ENCODE results near the gene PRPF18. TPM values are rescaled to one million over a fixed set of nuclear protein-coding genes. Genes with fewer than 3 reads are reported as not detected.
A peak's percentile ranks its signal among the peaks of the same experiment; 100 is the strongest.

Gene PRPF18
- total RNA-seq, 2 experiments from 2014 or later, result 21.9 to 25.1 TPM

GRCh38 chr10:13651969-13652720, 65.4 kb downstream of the PRPF18 start:
- peak; percentile 42 for DNase-seq
- ChIA-PET CTCF (interaction anchor here (1.3 kb wide), 1 partner anchor 8 kb away, joined by 3 read pairs; no protein-coding TSS in a partner anchor), POLR2A (interaction anchor here (0.6 to 1.3 kb wide), 3 partner anchors 22 to 533 kb away, joined by 3 read pairs; no protein-coding TSS in a partner anchor)
- Mint-ChIP-seq H3K36me3 (peaks cover 9% of the 10 kb centered on the region), H3K27ac (no peak overlapping the region), H3K4me1 (ENCODE audit: low read depth) (peaks cover 20% of the 10 kb centered on the region), H3K9me3 (no peaks in the 10 kb centered on the region), H3K4me3 (no peak overlapping the region), H3K27me3 (no peaks in the 10 kb centered on the region)
- intact Hi-C loops (cut with micrococcal nuclease), result no loop called here

DNA sequence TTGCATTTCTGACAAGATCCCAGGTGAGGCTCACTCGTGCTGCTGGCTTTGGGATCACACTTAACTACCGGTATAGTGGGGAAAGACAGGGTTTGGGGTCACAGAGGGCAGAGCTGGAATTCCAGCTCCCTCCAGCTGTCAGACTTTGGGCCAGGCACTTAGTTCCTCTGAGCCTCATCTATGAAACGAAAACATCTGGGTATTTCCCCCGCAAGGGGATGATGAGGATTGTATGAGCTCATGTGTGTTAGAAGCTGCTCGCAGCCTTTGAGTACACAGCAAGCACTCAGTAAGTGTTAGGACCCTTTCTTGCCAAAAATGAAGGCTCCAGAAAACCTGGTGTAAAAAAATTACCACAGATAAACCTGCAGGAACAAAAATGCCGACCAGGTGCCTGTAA, 66.1 kb downstream of the PRPF18 start:
- Mint-ChIP-seq H3K4me1 (ENCODE audit: low read depth) (peaks cover 19% of the 10 kb centered on the region), H3K36me3 (peaks cover 7% of the 10 kb centered on the region), H3K4me3 (no peak overlapping the region), H3K27ac (no peak overlapping the region), H3K27me3 (no peaks in the 10 kb centered on the region), H3K9me3 (no peaks in the 10 kb centered on the region)
- intact Hi-C loops (cut with micrococcal nuclease), result no loop called here
- CTCF ChIA-PET, result no interaction called here
- DNase-seq, result no peak
- POLR2A ChIA-PET, result no interaction called here

- Mint-ChIP-seq H3K36me3 (no peaks in the 10 kb centered on the region), H3K4me1 (ENCODE audit: low read depth) (peaks cover 13% of the 10 kb centered on the region), H3K27ac (no peak overlapping the region), H3K27me3 (no peaks in the 10 kb centered on the region), H3K9me3 (no peaks in the 10 kb centered on the region), H3K4me3 (no peak overlapping the region)
- intact Hi-C loops (cut with micrococcal nuclease), result no loop called here
- ChIA-PET CTCF (no interaction called here), POLR2A (no interaction called here)
- DNase-seq, result no peak
Observed at GRCh38 chr10:13654118-13654830, 67.5 kb downstream of the PRPF18 start.

DNA sequence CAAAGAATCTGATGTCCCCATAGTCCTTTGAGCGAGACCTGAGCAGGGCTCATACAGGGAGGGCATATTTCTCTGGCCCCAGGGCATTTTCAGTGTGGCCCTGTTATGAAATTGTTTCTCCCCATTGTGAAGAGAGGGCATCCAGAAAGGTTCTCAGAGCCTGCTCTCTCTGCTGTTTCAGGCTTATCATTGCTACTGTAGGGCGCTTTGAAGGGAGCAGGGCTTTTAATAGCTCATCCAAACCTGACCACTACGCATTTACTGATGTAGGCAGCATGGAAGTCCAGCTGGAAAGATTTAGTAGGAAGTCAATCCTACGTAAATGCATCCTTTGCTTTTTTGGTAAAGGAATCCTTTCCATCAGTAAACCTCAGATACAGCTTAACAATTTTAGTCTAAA, 68.1 kb downstream of the PRPF18 start:
- CTCF ChIA-PET, result no interaction called here

GRCh38 chr10:13656337-13657100, 69.8 kb downstream of the PRPF18 start:
- no peak overlapping the region for H3K27ac Mint-ChIP-seq
- H3K4me1 Mint-ChIP-seq (ENCODE audit: low read depth), result peaks cover 22% of the 10 kb centered on the region
- H3K27me3 Mint-ChIP-seq, result no peaks in the 10 kb centered on the region
- H3K9me3 Mint-ChIP-seq, result no peaks in the 10 kb centered on the region
- CTCF ChIA-PET, result no interaction called here
- POLR2A ChIA-PET, result no interaction called here
- H3K4me3 Mint-ChIP-seq, result no peak overlapping the region
- intact Hi-C loops (cut with micrococcal nuclease), result loop anchor here (5.0 kb wide), 1 partner anchor 531 kb away; no protein-coding TSS in a partner anchor
- no peaks in the 10 kb centered on the region for H3K36me3 Mint-ChIP-seq
- no peak for DNase-seq

More for the DNA sequence above, 68.1 kb downstream of the PRPF18 start:
- Mint-ChIP-seq H3K9me3 (no peaks in the 10 kb centered on the region), H3K27ac (no peak overlapping the region), H3K36me3 (no peaks in the 10 kb centered on the region), H3K4me1 (ENCODE audit: low read depth) (peaks cover 16% of the 10 kb centered on the region), H3K4me3 (no peak overlapping the region), H3K27me3 (no peaks in the 10 kb centered on the region)
- intact Hi-C loops (cut with micrococcal nuclease), result loop anchor here (5.0 kb wide), 1 partner anchor 532 kb away; no protein-coding TSS in a partner anchor
- DNase-seq, result no peak
- POLR2A ChIA-PET, result no interaction called here

GRCh38 chr10:13657101-13657680, 70.4 kb downstream of the PRPF18 start:
- H3K9me3 Mint-ChIP-seq, result no peaks in the 10 kb centered on the region
- no peaks in the 10 kb centered on the region for H3K27me3 Mint-ChIP-seq
- H3K27ac Mint-ChIP-seq, result no peak overlapping the region
- peaks cover 16% of the 10 kb centered on the region for H3K4me1 Mint-ChIP-seq (ENCODE audit: low read depth)
- H3K36me3 Mint-ChIP-seq, result no peaks in the 10 kb centered on the region
- POLR2A ChIA-PET, result no interaction called here
- intact Hi-C loops (cut with micrococcal nuclease), result loop anchor here (5.0 kb wide), 1 partner anchor 530 kb away; no protein-coding TSS in a partner anchor
- CTCF ChIA-PET, result no interaction called here
- no peak for DNase-seq
- H3K4me3 Mint-ChIP-seq, result no peak overlapping the region

- no peaks in the 10 kb centered on the region for H3K9me3 Mint-ChIP-seq
- intact Hi-C loops (cut with micrococcal nuclease), result loop anchor here (5.0 kb wide), 1 partner anchor 529 kb away; no protein-coding TSS in a partner anchor
- no peak overlapping the region for H3K4me3 Mint-ChIP-seq
- ChIA-PET POLR2A (no interaction called here), CTCF (no interaction called here)
- no peaks in the 10 kb centered on the region for H3K36me3 Mint-ChIP-seq
- no peak for DNase-seq
- peaks cover 9% of the 10 kb centered on the region for H3K4me1 Mint-ChIP-seq (ENCODE audit: low read depth)
- H3K27me3 Mint-ChIP-seq, result no peaks in the 10 kb centered on the region
- H3K27ac Mint-ChIP-seq, result no peak overlapping the region
Observed at GRCh38 chr10:13658264-13658663, 71.5 kb downstream of the PRPF18 start.

DNA sequence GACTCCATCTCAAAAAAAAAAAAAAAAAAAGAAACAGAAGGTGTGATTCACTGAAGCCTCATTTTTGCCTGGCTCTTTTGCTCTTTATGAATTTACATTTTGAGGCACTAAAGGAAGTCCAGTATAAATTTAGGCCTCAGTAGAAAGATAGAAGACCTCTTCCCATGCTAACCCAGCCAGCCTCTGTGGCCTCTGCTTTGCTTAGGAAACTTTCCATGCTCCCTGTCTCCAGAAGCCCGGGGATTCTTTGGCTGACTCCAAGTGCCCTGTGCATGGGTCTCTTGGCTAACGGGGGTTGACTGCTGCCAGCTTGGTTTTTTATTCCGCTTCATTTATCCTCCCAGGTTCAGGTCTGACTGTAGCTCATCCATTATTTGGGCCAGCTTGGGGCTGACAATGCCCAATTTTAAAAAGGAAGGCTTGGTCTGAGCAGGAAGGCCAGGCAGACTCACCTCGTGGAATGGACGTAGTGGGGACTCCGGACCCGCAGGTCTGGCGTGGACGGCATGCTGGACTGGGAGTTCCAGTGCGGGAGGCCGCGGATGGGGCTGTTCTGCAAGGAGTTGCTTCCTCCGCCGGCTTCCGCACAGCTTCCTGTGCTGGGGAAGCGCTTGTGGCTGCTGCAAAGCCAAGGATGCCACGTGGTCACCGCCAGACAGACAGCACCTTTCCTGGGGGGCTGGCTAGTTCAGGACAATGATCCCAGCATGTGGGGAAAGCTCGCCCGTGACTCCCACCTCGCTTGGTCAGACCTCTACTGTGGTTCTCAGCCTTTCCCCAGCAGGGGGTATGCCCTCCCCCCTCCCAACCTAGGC, 72.3 kb downstream of the PRPF18 start:
- Mint-ChIP-seq H3K9me3 (no peaks in the 10 kb centered on the region), H3K27ac (no peak overlapping the region), H3K27me3 (no peaks in the 10 kb centered on the region), H3K36me3 (no peaks in the 10 kb centered on the region), H3K4me3 (no peak overlapping the region), H3K4me1 (ENCODE audit: low read depth) (peaks cover 9% of the 10 kb centered on the region)
- POLR2A ChIA-PET, result no interaction called here
- DNase-seq, result no peak
- CTCF ChIA-PET, result interaction anchor here (0.7 to 3.0 kb wide), 20 partner anchors 8 to 526 kb away, joined by 3 to 38 read pairs (median 3); no protein-coding TSS in a partner anchor
- intact Hi-C loops (cut with micrococcal nuclease), result loop anchor here (5.0 kb wide), 1 partner anchor 528 kb away; no protein-coding TSS in a partner anchor

DNA sequence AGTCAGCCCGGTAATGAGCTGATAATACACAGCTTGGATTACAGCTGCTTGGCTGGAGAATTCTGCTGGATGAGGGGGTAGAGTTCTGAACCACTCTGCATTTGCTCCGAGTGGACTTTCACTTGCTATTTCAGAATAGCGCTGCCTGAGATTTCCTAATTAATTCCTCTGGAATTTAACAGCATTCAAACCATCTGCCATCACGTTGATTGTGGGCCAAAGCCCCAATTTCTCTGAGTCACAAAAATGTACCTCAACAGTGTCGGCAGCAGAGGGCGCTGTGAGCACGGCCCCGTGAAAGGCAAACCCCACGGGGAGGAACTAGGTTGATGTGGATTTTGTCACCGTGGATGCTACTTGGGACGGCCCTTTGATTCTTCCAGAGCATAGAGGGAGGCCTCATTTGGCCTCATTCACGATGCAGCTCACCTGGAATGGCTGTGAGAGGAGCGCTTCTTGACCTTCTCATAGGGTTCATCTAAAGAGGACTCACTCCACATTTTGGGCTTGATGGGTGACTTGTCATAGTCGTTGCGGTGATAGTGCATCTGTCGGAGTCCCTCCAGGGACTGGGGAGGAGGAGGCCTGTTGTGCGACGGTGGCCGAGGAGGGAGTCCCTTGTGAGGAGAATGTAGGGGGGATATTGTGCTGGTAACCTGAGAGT, 73.3 kb downstream of the PRPF18 start:
- ChIA-PET CTCF (interaction anchor here (0.7 to 3.0 kb wide), 20 partner anchors 8 to 525 kb away, joined by 3 to 38 read pairs (median 3); no protein-coding TSS in a partner anchor), POLR2A (no interaction called here)
- no peak overlapping the region for H3K4me3 Mint-ChIP-seq
- no peaks in the 10 kb centered on the region for H3K9me3 Mint-ChIP-seq
- H3K36me3 Mint-ChIP-seq, result no peaks in the 10 kb centered on the region
- H3K27ac Mint-ChIP-seq, result no peak overlapping the region
- peak; percentile 77 for DNase-seq
- peaks cover 9% of the 10 kb centered on the region for H3K4me1 Mint-ChIP-seq (ENCODE audit: low read depth)
- H3K27me3 Mint-ChIP-seq, result no peaks in the 10 kb centered on the region
- intact Hi-C loops (cut with micrococcal nuclease), result loop anchor here (1.0 to 5.0 kb wide), 2 partner anchors 118 to 527 kb away; no protein-coding TSS in a partner anchor

GRCh38 chr10:13660551-13660920, 73.8 kb downstream of the PRPF18 start:
- CTCF ChIA-PET, result interaction anchor here (1.3 to 3.0 kb wide), 5 partner anchors 43 to 123 kb away, joined by 3 to 38 read pairs (median 4); no protein-coding TSS in a partner anchor

More at GRCh38 chr10:13660551-13660920, 73.8 kb downstream of the PRPF18 start:
- DNase-seq, result no peak
- Mint-ChIP-seq H3K36me3 (no peaks in the 10 kb centered on the region), H3K4me3 (no peak overlapping the region), H3K4me1 (ENCODE audit: low read depth) (peaks cover 9% of the 10 kb centered on the region), H3K27ac (no peak overlapping the region), H3K9me3 (no peaks in the 10 kb centered on the region), H3K27me3 (no peaks in the 10 kb centered on the region)
- POLR2A ChIA-PET, result no interaction called here
- intact Hi-C loops (cut with micrococcal nuclease), result loop anchor here (1.0 kb wide), 1 partner anchor 118 kb away; no protein-coding TSS in a partner anchor
